B cell (primary cell): ENCODE measurements around the gene ALG8. TPM values are rescaled to one million over a fixed set of nuclear protein-coding genes. Genes with fewer than 3 reads are reported as not detected.

Source experiments
- ATAC-seq: fragments of 200-7000 bp; cut with Tn5 transposase; one replicate; pipeline ENCODE4 v1.10.0; 2021; ENCODE audit warnings: low read depth, mild to moderate bottlenecking, moderate number of reproducible peaks, moderate library complexity
- CTCF ChIA-PET: fragments of 350-600 bp; sonication (Branson Sonifier 250); formaldehyde crosslinking; loops from one replicate; lab custom pipeline; 2021; ENCODE audit warnings: antibody characterized with exemption, inconsistent platforms; lab: Charles Lee
- POLR2A ChIA-PET: fragments of 350-600 bp; sonication (Branson Sonifier 250); formaldehyde crosslinking; loops from one replicate; lab custom pipeline; 2021; ENCODE audit warnings: antibody characterized with exemption; lab: Charles Lee
- DNase-seq: peaks from one replicate; pipeline ENCODE4 v3.0.0; 2013
- H2AFZ ChIP-seq: 2 replicates; pipeline ENCODE4 v1.6.1; 2012; ENCODE audit warnings: mild to moderate bottlenecking, low read depth, low read length; ENCODE audit not compliant: insufficient read depth, poor library complexity, severe bottlenecking
- H3K27ac ChIP-seq, 2 donors: 1 replicate in 1 of 2; 2 replicates in 1 of 2; pipeline ENCODE4 v1.5.1; 2012 to 2013; ENCODE audit warnings: low read length in 2 of 2, mild to moderate bottlenecking in 2 of 2, moderate library complexity in 1 of 2
- H3K27me3 ChIP-seq, 4 experiments: fragments of 200-600 bp in 1 of 4; sonication (generic) in 1 of 4; replicated peaks in 1 of 4; 1 replicate in 2 of 4; 2 replicates in 2 of 4; pipeline versions ENCODE4 v1.6.1 to v1.7.0; 2013 to 2016; ENCODE audit warnings: low read length in 3 of 4, mild to moderate bottlenecking in 2 of 4, mixed read lengths in 1 of 4, moderate library complexity in 1 of 4; ENCODE audit not compliant: insufficient read depth in 4 of 4, control insufficient read depth in 3 of 4; ENCODE audit errors: control extremely low read depth in 1 of 4
- H3K36me3 ChIP-seq, 2 experiments: replicated peaks in 1 of 2; 1 replicate in 1 of 2; 2 replicates in 1 of 2; pipeline versions ENCODE4 v1.6.1 to v1.7.1; 2013; ENCODE audit warnings: low read length in 1 of 2; ENCODE audit not compliant: insufficient read depth in 2 of 2, control insufficient read depth in 1 of 2; ENCODE audit errors: control extremely low read depth in 1 of 2, extremely low read depth in 1 of 2
- H3K4me1 ChIP-seq, 2 donors: fragments of 200-600 bp in 1 of 2; sonication (generic) in 1 of 2; 1 replicate in 1 of 2; 2 replicates in 1 of 2; pipeline versions ENCODE4 v1.5.1 to v1.6.1; 2013 to 2017; ENCODE audit warnings: low read length in 2 of 2; ENCODE audit not compliant: control insufficient read depth in 2 of 2, insufficient read depth in 2 of 2
- H3K4me2 ChIP-seq: replicated peaks from 2 replicates; pipeline ENCODE3; 2012; ENCODE audit warnings: mild to moderate bottlenecking, low read depth, low read length; ENCODE audit not compliant: poor library complexity, severe bottlenecking
- H3K4me3 ChIP-seq, 5 experiments: fragments of 200-600 bp in 1 of 5; sonication (generic) in 1 of 5; 1 replicate in 3 of 5; 2 replicates in 2 of 5; pipeline versions ENCODE4 v1.5.1 to v1.7.0; 2011 to 2016; ENCODE audit warnings: low read length in 4 of 5, mild to moderate bottlenecking in 4 of 5, low read depth in 2 of 5, control low read depth in 1 of 5, moderate library complexity in 1 of 5; ENCODE audit not compliant: insufficient read depth in 1 of 5; ENCODE audit errors: control extremely low read depth in 1 of 5, extremely low read depth in 1 of 5
- H3K79me2 ChIP-seq: fragments of 200-600 bp; sonication (generic); one replicate; pipeline ENCODE4 v1.6.0; 2016; ENCODE audit warnings: low read length; ENCODE audit not compliant: control insufficient read depth, insufficient read depth
- H3K9ac ChIP-seq: fragments of 200-600 bp; sonication (generic); 2 replicates; pipeline ENCODE4 v1.6.1; 2017; ENCODE audit warnings: mild to moderate bottlenecking, low read length, moderate library complexity
- H3K9me3 ChIP-seq, 3 donors: one replicate each; pipeline versions ENCODE4 v1.6.1 to v1.7.1; 2013; ENCODE audit warnings: low read length in 2 of 3; ENCODE audit not compliant: control insufficient read depth in 2 of 3, insufficient read depth in 1 of 3; ENCODE audit errors: control extremely low read depth in 1 of 3
- H4K20me1 ChIP-seq: 2 replicates; pipeline ENCODE4 v1.6.0; 2012; ENCODE audit warnings: mild to moderate bottlenecking, low read length; ENCODE audit not compliant: insufficient read depth, control insufficient read depth, poor library complexity, severe bottlenecking
- H3K27ac Mint-ChIP-seq: one replicate; pipeline ENCODE4 v1.8.0; 2021; ENCODE audit warnings: mixed read lengths
- H3K27me3 Mint-ChIP-seq: one replicate; pipeline ENCODE4 v1.8.0; 2021; ENCODE audit warnings: mixed read lengths
- H3K4me1 Mint-ChIP-seq: one replicate; pipeline ENCODE4 v1.8.0; 2021; ENCODE audit warnings: mixed read lengths
- H3K4me3 Mint-ChIP-seq: one replicate; pipeline ENCODE4 v1.8.0; 2021; ENCODE audit warnings: mixed read lengths
- H3K9me3 Mint-ChIP-seq: one replicate; pipeline ENCODE4 v1.8.0; 2022; ENCODE audit warnings: mixed read lengths; ENCODE audit not compliant: insufficient read depth
- CTCF ChIP-seq: fragments of 200-600 bp; IDR thresholded peaks from one replicate; pipeline ENCODE4 v1.8.0; 2022; ENCODE audit warnings: antibody characterized with exemption, mild to moderate bottlenecking
- EZH2 ChIP-seq: IDR thresholded peaks from 2 replicates; pipeline ENCODE4 v1.6.1; 2012; ENCODE audit warnings: borderline replicate concordance, low read depth, mild to moderate bottlenecking, moderate library complexity, low read length; ENCODE audit not compliant: insufficient read depth, poor library complexity, severe bottlenecking
- WGBS: methylation state at CpG from one replicate; pipeline ENCODE4 v1.1.5; 2013; ENCODE audit warnings: missing lambda C conversion rate; ENCODE audit not compliant: insufficient coverage; 5-methylcytosine and 5-hydroxymethylcytosine counted together
- intact Hi-C: fragments of 100-400 bp; cut with micrococcal nuclease; formaldehyde crosslinking; loops from one replicate; pipeline ENCODE4 v1.10.0; 2022
- polyA plus RNA-seq: library from polyadenylated mRNA; depleted of rRNA; stranded (reverse); fragments of >200 nt; gene quantifications from 2 replicates; pipeline ENCODE4 v1.2.3, GENCODE V29; 2012
- total RNA-seq, 2 donors: library from RNA; stranded (reverse); fragments of 120-200 nt in 1 of 2; gene quantifications; 1 replicate in 1 of 2; 2 replicates in 1 of 2; pipeline versions ENCODE4 v1.2.3 to v1.2.4, GENCODE V29; 2013 to 2022

The ALG8 gene
- total and polyA plus RNA-seq, 2 donors (not counting 1 experiment from before 2014, with no cell fraction given) = 16.7 to 28.5 TPM

GRCh38 chr11:78161346-78161745 is 21.9 kb upstream of the ALG8 start:
- Histone ChIP-seq H3K9ac (no peak overlapping the region), H3K4me3 (no peak overlapping the region), H3K4me2 (no peak overlapping the region), H3K27me3 (no peaks in the 10 kb centered on the region), H3K9me3 (no peaks in the 10 kb centered on the region), H3K36me3 (no peaks in the 10 kb centered on the region), H3K27ac (no peak overlapping the region), H2AFZ (no peak overlapping the region), H3K4me1 (no peaks in the 10 kb centered on the region), H3K79me2 (no peaks in the 10 kb centered on the region), H4K20me1 (no peaks in the 10 kb centered on the region)
- H3K27me3 Mint-ChIP-seq = no peaks in the 10 kb centered on the region
- intact Hi-C loops = no loop called here
- no peaks in the 10 kb centered on the region for H3K9me3 Mint-ChIP-seq
- ATAC-seq (no peak), DNase-seq (no peak)
- CTCF ChIA-PET = no interaction called here
- H3K27ac Mint-ChIP-seq = no peak overlapping the region
- no peak overlapping the region for H3K4me3 Mint-ChIP-seq
- 93% methylated on average over 2 of the region's 2 CpGs for WGBS
- POLR2A ChIA-PET = no interaction called here
- no peaks in the 10 kb centered on the region for H3K4me1 Mint-ChIP-seq
- TF ChIP-seq EZH2 (no peak), CTCF (no peak)

- DNase-seq = no peak
- TF ChIP-seq CTCF = no peak
- no peak for TF ChIP-seq EZH2
- WGBS = no CpG with 5 or more reads among the region's 1 CpG
- Histone ChIP-seq H3K4me2 (no peak overlapping the region), H3K79me2 (no peaks in the 10 kb centered on the region), H3K36me3 (no peaks in the 10 kb centered on the region), H3K27ac (no peak overlapping the region), H2AFZ (no peak overlapping the region), H3K4me1 (no peaks in the 10 kb centered on the region), H4K20me1 (no peaks in the 10 kb centered on the region), H3K27me3 (no peaks in the 10 kb centered on the region), H3K4me3 (no peak overlapping the region), H3K9ac (no peak overlapping the region), H3K9me3 (no peaks in the 10 kb centered on the region)
- no peak for ATAC-seq
- POLR2A ChIA-PET = no interaction called here
- intact Hi-C loops = no loop called here
- no peaks in the 10 kb centered on the region for H3K9me3 Mint-ChIP-seq
- no peak overlapping the region for H3K4me3 Mint-ChIP-seq
- CTCF ChIA-PET = no interaction called here
- H3K4me1 Mint-ChIP-seq = no peaks in the 10 kb centered on the region
- H3K27me3 Mint-ChIP-seq = no peaks in the 10 kb centered on the region
- no peak overlapping the region for H3K27ac Mint-ChIP-seq
These were observed 21.1 kb upstream of the ALG8 start for GRCh38 chr11:78160557-78160956.
